NCI-H1436 (cell line): ENCODE results near the gene SECISBP2L.
A peak's percentile ranks its signal among the peaks of the same experiment; 100 is the strongest.

Experiments
- DNase-seq: peaks from one replicate; lab custom pipeline; 2025; lab: John Stamatoyannopoulos, UW

Gene SECISBP2L

GRCh38 chr15:48966595-48967301 lies 79.5 kb downstream of the SECISBP2L start:
- no peak for DNase-seq

- no peak for DNase-seq
Measured at GRCh38 chr15:48965972-48966371, 80.3 kb downstream of the SECISBP2L start.

- DNase-seq, result no peak
Measured at GRCh38 chr15:48964898-48965297, 81.3 kb downstream of the SECISBP2L start.

GRCh38 chr15:48963524-48964113 lies 82.6 kb downstream of the SECISBP2L start, which contains the start of gene SHC4:
Gene SHC4 (minus strand): TSS chr15:48963919. CDS start chr15:48963015, 904 bp downstream.
- DNase-seq, result peak; percentile 21

- no peak for DNase-seq
Measured at GRCh38 chr15:48962662-48963523, 83.4 kb downstream of the SECISBP2L start.

- DNase-seq, result no peak
Measured at GRCh38 chr15:48955967-48956366, 90.3 kb downstream of the SECISBP2L start.

GRCh38 chr15:48955370-48955769 lies 90.9 kb downstream of the SECISBP2L start:
- no peak for DNase-seq

- DNase-seq, result no peak
Measured at GRCh38 chr15:48954538-48954937, 91.7 kb downstream of the SECISBP2L start.

- DNase-seq, result no peak
Measured at GRCh38 chr15:48946840-48947187, 99.4 kb downstream of the SECISBP2L start.

GRCh38 chr15:48946074-48946839 lies 100.0 kb downstream of the SECISBP2L start:
- DNase-seq, result no peak

- DNase-seq, result no peak
Measured at GRCh38 chr15:48945386-48945785, 100.9 kb downstream of the SECISBP2L start.

GRCh38 chr15:48941904-48942303 lies 104.3 kb downstream of the SECISBP2L start:
- DNase-seq, result no peak

GRCh38 chr15:48940508-48940907 lies 105.7 kb downstream of the SECISBP2L start:
- no peak for DNase-seq

- no peak for DNase-seq
Measured at GRCh38 chr15:48939648-48940047, 106.6 kb downstream of the SECISBP2L start.
